Loucy (cell line): ENCODE data around the gene SEMA6A.

Experiments used
- H2AFZ ChIP-seq: fragments of 200-600 bp; sonication (generic); 2 replicates; pipeline ENCODE4 v1.6.0; 2016; ENCODE audit warnings: antibody characterized with exemption, mild to moderate bottlenecking, low read length, moderate library complexity
- H3F3A ChIP-seq: fragments of 200-600 bp; 2 replicates; pipeline ENCODE4 v1.6.0; 2016; ENCODE audit warnings: antibody characterized with exemption, low read depth, mild to moderate bottlenecking
- H3K27me3 ChIP-seq: fragments of 200-600 bp; sonication (generic); 2 replicates; pipeline ENCODE4 v1.6.1; 2014; ENCODE audit warnings: low read length, mild to moderate bottlenecking; ENCODE audit not compliant: insufficient read depth, poor library complexity, severe bottlenecking
- H3K36me3 ChIP-seq: fragments of 200-600 bp; sonication (generic); 2 replicates; pipeline ENCODE4 v1.6.1; 2016; ENCODE audit warnings: low read length; ENCODE audit not compliant: insufficient read depth
- H3K4me1 ChIP-seq: fragments of 200-600 bp; sonication (generic); 2 replicates; pipeline ENCODE4 v1.5.1; 2014; ENCODE audit warnings: low read length, mild to moderate bottlenecking; ENCODE audit not compliant: insufficient read depth, poor library complexity, severe bottlenecking
- H3K4me2 ChIP-seq: fragments of 200-600 bp; sonication (generic); 2 replicates; pipeline ENCODE4 v1.6.0; 2014; ENCODE audit warnings: antibody characterized with exemption, low read length, low read depth, mild to moderate bottlenecking; ENCODE audit not compliant: poor library complexity, severe bottlenecking
- H3K4me3 ChIP-seq: fragments of 200-600 bp; sonication (generic); 2 replicates; pipeline ENCODE4 v1.5.1; 2014; ENCODE audit warnings: low read length, mild to moderate bottlenecking, mixed read lengths; ENCODE audit not compliant: poor library complexity, severe bottlenecking
- H3K79me2 ChIP-seq: fragments of 200-600 bp; sonication (generic); 2 replicates; pipeline ENCODE4 v1.6.1; 2014; ENCODE audit warnings: low read length; ENCODE audit not compliant: insufficient read depth
- H3K9ac ChIP-seq: fragments of 200-600 bp; sonication (generic); 2 replicates; pipeline ENCODE4 v1.6.0; 2014; ENCODE audit warnings: mild to moderate bottlenecking, low read depth, low read length, moderate library complexity; ENCODE audit not compliant: poor library complexity, severe bottlenecking
- H3K9me2 ChIP-seq: fragments of 200-600 bp; sonication (generic); replicated peaks from 2 replicates; pipeline ENCODE4 v1.6.1; 2016; ENCODE audit warnings: low read depth, low read length, mixed read lengths
- H3K9me3 ChIP-seq: fragments of 200-600 bp; sonication (generic); 2 replicates; pipeline ENCODE4 v1.6.1; 2014; ENCODE audit warnings: mild to moderate bottlenecking, antibody characterized with exemption, low read length, low read depth; ENCODE audit not compliant: insufficient read depth
- H4K20me1 ChIP-seq: fragments of 200-600 bp; sonication (generic); 2 replicates; pipeline ENCODE4 v1.6.0; 2014; ENCODE audit warnings: antibody characterized with exemption, low read length, mild to moderate bottlenecking; ENCODE audit not compliant: insufficient read depth, poor library complexity, severe bottlenecking
- EZH2phosphoT487 ChIP-seq: fragments of 200-600 bp; IDR thresholded peaks from 2 replicates; pipeline ENCODE4 v1.6.1; 2018; ENCODE audit warnings: antibody characterized with exemption, mild to moderate bottlenecking, moderate library complexity, borderline replicate concordance
- TF ChIP-seq, protein P1 (sequence below): fragments of 200-600 bp; sonication (generic); conservative IDR thresholded peaks from 2 replicates; pipeline ENCODE4 v1.5.1; 2014; ENCODE audit warnings: mild to moderate bottlenecking, antibody characterized with exemption, low read length

The SEMA6A gene

DNA sequence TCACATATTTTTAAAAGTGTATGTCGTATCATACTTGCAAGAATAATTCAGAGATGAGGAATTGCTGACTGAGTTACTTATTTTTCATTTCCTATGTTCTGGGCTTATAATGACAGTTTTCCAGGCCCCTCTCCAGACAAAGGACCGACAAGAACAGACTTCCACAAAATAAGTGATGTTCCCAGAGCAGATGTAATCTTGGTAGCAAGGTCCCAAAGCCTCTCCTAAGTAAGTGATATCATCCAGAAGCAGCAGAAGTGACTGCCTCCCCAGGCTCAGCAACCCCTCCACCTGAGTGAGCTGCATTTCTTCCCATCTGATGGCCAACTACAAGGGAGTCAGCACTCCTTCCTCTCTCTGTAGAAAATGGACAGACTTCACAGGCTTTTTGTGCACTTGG is 57.1 kb downstream of the SEMA6A start:
- no peaks in the 10 kb centered on the region for H3K4me1 ChIP-seq
- H4K20me1 ChIP-seq, result no peaks in the 10 kb centered on the region
- H3K4me3 ChIP-seq, result no peak overlapping the region
- H3K79me2 ChIP-seq, result no peaks in the 10 kb centered on the region
- H2AFZ ChIP-seq, result no peak overlapping the region
- no peaks in the 10 kb centered on the region for H3K9me2 ChIP-seq
- H3K4me2 ChIP-seq, result no peak overlapping the region
- H3K9ac ChIP-seq, result no peak overlapping the region
- TF ChIP-seq, protein P1, sequence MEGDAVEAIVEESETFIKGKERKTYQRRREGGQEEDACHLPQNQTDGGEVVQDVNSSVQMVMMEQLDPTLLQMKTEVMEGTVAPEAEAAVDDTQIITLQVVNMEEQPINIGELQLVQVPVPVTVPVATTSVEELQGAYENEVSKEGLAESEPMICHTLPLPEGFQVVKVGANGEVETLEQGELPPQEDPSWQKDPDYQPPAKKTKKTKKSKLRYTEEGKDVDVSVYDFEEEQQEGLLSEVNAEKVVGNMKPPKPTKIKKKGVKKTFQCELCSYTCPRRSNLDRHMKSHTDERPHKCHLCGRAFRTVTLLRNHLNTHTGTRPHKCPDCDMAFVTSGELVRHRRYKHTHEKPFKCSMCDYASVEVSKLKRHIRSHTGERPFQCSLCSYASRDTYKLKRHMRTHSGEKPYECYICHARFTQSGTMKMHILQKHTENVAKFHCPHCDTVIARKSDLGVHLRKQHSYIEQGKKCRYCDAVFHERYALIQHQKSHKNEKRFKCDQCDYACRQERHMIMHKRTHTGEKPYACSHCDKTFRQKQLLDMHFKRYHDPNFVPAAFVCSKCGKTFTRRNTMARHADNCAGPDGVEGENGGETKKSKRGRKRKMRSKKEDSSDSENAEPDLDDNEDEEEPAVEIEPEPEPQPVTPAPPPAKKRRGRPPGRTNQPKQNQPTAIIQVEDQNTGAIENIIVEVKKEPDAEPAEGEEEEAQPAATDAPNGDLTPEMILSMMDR, result no peak
- TF ChIP-seq EZH2phosphoT487, result no peak
- H3K36me3 ChIP-seq, result no peaks in the 10 kb centered on the region
- no peaks in the 10 kb centered on the region for H3K9me3 ChIP-seq
- no peaks in the 10 kb centered on the region for H3F3A ChIP-seq
- H3K27me3 ChIP-seq, result no peaks in the 10 kb centered on the region

DNA sequence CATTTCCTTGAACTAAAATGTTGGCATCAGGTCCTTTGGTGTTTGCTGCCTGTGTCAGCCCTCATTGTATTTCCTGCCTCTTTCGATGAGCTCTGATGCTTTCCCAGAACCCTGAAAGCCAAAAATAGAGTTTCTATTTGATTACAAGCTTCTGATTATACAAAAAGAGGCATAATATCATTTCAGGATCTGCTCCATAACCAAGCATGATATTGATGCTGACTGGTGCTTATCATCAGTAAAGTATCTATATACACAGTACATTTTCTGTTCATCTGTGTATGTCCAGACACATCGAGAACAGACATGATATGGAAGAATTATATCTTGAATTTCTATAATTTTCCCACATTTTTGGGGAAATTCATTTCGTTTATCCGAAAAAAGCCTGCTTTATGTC is 58.6 kb downstream of the SEMA6A start:
- H3K4me2 ChIP-seq, result no peak overlapping the region

DNA sequence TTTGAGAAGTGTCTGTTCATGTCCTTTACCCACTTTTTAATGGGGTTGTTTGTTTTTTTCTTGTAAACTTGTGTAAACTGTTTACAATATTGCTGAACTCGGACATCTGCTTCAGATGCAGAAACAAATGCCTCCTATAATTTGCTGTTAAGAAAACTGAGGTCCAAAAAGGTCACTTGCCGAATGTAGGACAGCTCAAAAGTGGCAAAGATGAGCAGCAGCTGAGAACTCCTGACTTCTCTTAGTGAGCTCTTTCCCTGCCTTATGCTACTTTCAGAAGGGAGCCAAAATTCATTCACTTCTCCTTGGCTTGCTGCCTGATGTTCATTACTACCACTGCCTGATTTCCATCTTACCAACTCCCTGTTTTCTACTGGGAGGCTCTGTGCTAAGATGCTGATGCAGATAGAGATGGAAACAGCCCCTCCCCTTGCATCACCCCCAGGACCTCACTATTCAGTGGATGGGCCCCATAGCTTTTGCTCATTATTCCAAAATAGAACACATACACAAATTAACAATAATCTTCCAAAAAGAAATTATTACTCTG is 60.1 kb downstream of the SEMA6A start:
- no peaks in the 10 kb centered on the region for H3K4me1 ChIP-seq
- H3K36me3 ChIP-seq, result no peaks in the 10 kb centered on the region
- no peak overlapping the region for H2AFZ ChIP-seq
- no peaks in the 10 kb centered on the region for H3K9me2 ChIP-seq
- H3K9me3 ChIP-seq, result no peaks in the 10 kb centered on the region
- TF ChIP-seq EZH2phosphoT487, result no peak
- TF ChIP-seq, protein P1, result no peak
- H4K20me1 ChIP-seq, result no peaks in the 10 kb centered on the region
- H3F3A ChIP-seq, result no peaks in the 10 kb centered on the region
- H3K27me3 ChIP-seq, result no peaks in the 10 kb centered on the region
- H3K4me2 ChIP-seq, result no peak overlapping the region
- no peaks in the 10 kb centered on the region for H3K79me2 ChIP-seq
- H3K4me3 ChIP-seq, result no peak overlapping the region
- H3K9ac ChIP-seq, result no peak overlapping the region

More for the DNA sequence above, 58.6 kb downstream of the SEMA6A start:
- H4K20me1 ChIP-seq, result no peaks in the 10 kb centered on the region
- H3K27me3 ChIP-seq, result no peaks in the 10 kb centered on the region
- no peaks in the 10 kb centered on the region for H3K4me1 ChIP-seq
- H3K9me3 ChIP-seq, result no peaks in the 10 kb centered on the region
- H3K4me3 ChIP-seq, result no peak overlapping the region
- TF ChIP-seq, protein P1, result no peak
- TF ChIP-seq EZH2phosphoT487, result no peak
- no peaks in the 10 kb centered on the region for H3K79me2 ChIP-seq
- H2AFZ ChIP-seq, result no peak overlapping the region
- no peak overlapping the region for H3K9ac ChIP-seq
- H3K36me3 ChIP-seq, result no peaks in the 10 kb centered on the region
- H3K9me2 ChIP-seq, result no peaks in the 10 kb centered on the region
- H3F3A ChIP-seq, result no peaks in the 10 kb centered on the region
